Measurements from ENCODE around the gene PTGR1.
A peak's percentile ranks its signal among the peaks of the same experiment; 100 is the strongest.

PTGR1 gene

DNA sequence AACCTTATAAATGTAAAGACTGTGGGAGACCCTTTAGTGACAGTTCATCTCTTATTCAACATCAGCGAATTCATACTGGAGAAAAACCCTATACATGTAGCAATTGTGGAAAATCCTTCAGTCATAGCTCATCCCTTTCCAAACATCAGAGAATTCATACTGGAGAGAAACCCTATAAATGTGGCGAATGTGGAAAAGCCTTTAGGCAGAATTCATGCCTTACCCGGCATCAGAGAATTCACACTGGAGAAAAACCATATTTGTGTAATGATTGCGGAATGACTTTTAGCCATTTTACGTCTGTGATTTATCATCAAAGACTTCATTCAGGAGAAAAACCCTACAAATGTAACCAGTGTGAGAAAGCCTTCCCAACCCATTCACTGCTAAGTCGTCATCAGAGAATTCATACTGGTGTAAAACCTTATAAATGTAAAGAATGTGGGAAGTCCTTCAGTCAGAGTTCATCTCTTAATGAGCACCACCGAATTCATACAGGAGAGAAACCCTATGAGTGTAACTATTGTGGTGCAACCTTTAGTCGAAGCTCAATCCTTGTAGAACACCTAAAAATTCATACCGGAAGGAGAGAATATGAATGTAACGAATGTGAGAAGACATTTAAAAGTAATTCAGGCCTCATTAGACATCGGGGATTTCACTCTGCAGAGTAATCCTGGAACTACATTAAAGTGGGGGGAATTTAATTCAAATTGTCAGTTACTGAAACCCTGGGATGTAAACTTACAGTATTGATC, 56.8 kb downstream of the PTGR1 start:
- no peak for DNase-seq (ENCODE audit: low read depth)

DNA sequence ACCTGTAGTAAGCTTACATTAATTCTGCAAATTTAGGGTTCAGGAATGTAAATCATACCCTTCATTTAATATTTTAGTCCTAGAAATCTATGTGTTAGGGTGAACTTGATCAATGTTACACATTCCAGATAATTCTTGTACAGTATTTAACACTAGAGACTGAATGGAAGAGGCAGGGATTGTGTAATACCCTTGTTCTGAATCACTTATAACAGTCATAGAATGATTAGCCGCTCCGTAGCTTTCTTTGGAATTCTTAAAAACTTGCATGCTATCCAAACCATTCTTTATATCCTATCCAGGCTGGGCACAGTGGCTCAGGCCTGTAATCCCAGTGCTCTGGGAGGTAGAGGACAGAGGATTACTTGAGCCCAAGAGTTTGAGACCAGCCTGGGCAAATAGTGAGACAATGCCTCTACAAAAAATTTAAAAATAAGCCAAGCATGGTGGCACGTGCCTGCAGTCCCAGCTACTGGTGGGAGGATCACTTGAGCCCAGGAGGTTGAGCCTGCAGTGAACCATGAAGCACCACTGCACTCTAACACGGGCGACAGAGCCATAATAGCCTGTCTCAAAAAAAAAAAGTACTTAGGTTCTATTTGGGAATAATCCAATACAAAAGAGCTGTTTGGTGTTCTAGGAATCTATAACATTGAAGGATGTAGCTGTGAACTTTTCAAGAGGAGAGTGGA, 66.2 kb downstream of the PTGR1 start:
- no peak for DNase-seq (ENCODE audit: low read depth)

DNA sequence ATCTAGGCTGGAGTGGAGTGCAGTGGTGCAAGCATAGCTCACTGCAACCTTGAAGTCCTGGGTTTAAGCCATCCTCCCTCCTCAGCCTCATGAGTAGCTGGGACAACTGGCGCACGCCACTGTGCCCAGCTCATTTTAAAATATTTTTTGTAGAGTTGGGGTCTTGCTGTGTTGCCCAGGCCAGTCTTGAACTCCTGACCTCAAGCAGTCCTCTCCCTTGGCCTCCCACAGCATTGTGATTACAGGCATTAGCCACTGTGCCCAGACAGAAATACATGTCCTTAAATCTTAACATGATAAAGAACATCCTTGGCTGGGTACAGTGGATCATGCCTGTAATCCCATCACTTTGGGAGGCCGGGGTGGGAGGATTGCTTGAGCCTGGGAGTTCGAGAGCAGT, 67.7 kb downstream of the PTGR1 start:
- DNase-seq (ENCODE audit: low read depth) = no peak

DNA sequence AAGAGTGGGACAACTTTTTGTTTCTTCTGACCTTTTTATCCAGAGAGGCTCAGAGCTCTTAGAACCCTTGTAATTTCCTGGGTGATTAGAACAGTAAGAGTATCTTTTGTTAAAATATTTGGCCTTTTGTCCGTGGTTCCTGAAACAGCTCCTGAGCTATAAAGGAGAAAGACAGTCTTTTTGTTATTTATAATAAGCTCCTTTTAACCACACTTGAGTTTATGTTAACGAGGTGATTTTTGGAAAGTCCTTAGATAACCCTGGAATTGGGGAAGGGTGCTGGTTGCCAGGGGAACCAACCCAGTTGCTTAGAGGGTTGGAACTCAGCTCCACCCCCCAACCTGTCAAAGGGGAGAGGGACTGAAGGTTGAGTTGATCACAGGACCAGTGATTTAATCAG, 69.7 kb downstream of the PTGR1 start:
- no peak for DNase-seq (ENCODE audit: low read depth)

DNA sequence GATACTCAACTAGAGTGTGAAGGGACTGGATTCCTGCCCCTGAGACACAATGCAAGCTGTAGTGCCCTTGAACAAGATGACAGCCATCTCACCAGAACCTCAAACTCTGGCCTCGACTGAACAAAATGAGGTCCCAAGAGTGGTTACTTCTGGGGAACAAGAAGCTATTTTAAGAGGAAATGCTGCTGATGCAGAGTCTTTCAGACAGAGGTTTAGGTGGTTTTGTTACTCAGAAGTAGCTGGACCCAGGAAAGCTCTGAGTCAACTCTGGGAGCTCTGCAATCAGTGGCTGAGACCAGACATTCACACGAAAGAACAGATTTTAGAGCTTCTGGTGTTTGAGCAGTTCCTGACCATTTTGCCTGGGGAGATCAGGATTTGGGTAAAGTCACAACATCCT, 72.1 kb downstream of the PTGR1 start:
- DNase-seq (ENCODE audit: low read depth) = peak; percentile 11

- DNase-seq (ENCODE audit: low read depth) = peak; percentile 33
Observed at GRCh38 chr9:111525056-111525977, 74.1 kb downstream of the PTGR1 start, which contains the start of gene ZNF483. TSS of gene ZNF483 (plus strand) at chr9:111525179. CDS start at chr9:111527396, 2,217 bp downstream.

DNA sequence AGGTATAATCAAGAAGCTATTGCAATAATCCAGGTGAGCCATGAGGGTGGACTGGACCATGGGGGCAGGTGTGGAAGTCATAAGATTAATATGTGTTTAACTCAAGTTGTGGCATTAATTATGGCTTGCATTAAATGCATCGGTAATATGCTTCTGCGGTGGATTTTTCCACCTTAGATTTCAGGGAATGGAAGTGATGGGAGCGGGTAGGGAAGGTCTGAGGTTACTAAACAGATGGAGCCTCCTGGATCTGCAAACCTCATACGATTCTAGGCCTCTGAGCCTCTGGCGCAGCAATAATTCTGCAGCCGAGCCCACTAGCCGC, 74.8 kb downstream of the PTGR1 start:
- DNase-seq (ENCODE audit: low read depth) = no peak

- no peak for DNase-seq (ENCODE audit: low read depth)
Observed at GRCh38 chr9:111516061-111516465, 83.4 kb downstream of the PTGR1 start.

DNA sequence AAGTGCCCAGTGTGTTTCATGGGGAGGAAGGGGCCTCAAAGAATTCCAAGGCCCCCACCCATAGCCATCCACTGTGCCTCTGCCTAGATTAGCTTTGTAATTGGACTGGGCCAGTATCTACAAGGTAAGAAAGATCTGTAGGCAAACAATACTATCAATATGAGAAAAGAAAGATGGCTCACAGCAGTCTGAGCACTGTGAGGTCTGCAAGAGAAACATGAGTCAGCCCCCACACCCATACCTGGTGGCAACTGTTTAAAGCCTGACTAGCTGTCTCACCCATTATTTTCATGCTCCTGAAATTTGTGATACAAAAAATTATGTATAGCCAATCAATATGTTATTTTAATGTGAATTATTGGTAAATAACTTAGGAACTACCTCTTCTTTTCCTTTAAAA, 84.5 kb downstream of the PTGR1 start:
- no peak for DNase-seq (ENCODE audit: low read depth)

All from stromal cell of bone marrow (primary cell).